ENCODE measurements around the gene MVB12B.

- TF ChIP-seq POLR2A (IDR thresholded peaks at IDR 0.05): no peak
- TF ChIP-seq CTCF (IDR thresholded peaks at IDR 0.05 in 4 of 5, conservative IDR thresholded peaks at IDR 0.05 in 1 of 5): no peak
Measured at GRCh38 chr9:126363250-126363649, 36.6 kb downstream of the MVB12B start.
